ENCODE data around the gene DHFR2.

DNA sequence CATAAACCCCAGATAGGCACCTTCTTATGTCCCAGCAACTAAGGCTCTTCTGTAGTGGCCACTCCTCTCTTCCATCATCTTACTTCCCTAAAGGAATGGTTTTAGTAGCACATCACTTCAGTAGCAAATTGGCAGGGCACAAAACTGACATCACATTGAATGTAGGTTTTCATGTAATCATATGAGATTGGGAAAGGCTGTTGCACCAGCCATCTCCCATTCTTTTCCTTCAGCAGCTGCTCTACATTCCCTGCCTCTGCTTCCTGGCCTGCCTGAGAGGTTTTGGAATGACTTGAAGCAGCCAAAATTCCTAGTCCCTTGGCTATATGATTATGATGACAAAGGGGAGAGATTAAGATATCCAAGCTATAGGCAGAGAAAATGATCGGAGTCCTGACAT is 36.6 kb upstream of the DHFR2 start:
- TF ChIP-seq POLR2A (IDR thresholded peaks at IDR 0.05; ENCODE audit: low read length) (no peak), GATA1 (IDR thresholded peaks at IDR 0.05; ENCODE audit: low read depth, low read length) (no peak)

Data from erythroblast (primary cell).